GM18508 (cell line): Measurements from ENCODE around the gene USF2.

Experiments used
- ATAC-seq: cut with Tn5 transposase; IDR thresholded peaks from one replicate; pipeline ENCODE4 v1.9.1; 2021; ENCODE audit warnings: moderate number of reproducible peaks; ENCODE audit not compliant: insufficient read depth, unreplicated experiment

USF2 gene

GRCh38 chr19:35265126-35265899 is 3.4 kb upstream of the USF2 start:
- ATAC-seq = no peak

- ATAC-seq = no peak
These were observed 2.8 kb upstream of the USF2 start for GRCh38 chr19:35265900-35266519.

- no peak for ATAC-seq
These were observed 2.0 kb upstream of the USF2 start for GRCh38 chr19:35266520-35267352.

GRCh38 chr19:35267353-35267817 is 1.4 kb upstream of the USF2 start:
- no peak for ATAC-seq

DNA sequence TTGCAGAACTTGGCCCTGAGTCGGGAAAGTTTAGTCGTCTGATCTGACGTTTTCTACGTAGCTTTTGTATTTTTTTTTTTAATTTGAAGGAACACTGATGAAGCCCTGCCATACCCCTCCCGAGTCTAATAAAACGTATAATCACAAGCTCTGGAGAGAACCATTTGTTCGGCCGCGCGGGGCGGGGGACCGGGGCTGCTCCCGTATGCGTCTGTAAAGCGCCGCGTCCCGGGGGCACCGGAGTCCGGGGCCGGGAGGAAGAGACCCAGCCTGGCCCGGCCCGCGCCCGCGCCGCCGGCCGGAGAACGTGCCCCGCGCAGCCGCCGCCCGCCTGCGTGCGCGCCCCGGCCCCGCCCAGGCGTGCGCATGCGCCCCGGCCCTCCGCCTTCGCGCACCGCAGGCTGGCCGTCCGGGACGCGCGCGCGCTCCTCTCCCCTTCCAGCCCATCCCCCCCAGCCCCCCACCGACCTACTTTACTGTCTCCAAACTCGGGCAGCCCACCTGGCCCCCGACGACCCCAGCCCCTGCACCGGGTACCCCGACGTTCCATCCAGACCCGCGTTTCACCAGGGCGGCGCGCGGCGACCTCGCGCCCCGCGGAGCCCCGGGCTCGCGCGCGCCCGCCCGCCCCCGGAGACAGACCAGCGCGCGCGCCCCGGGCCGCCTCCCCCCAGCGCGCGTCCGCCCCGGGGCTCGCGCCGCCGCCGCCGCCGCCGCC is 785 bp upstream of the USF2 start:
- ATAC-seq = no peak

GRCh38 chr19:35269438-35270117 is 816 bp downstream of the USF2 start:
- ATAC-seq = peak; percentile 47

- no peak for ATAC-seq
These were observed 1.6 kb downstream of the USF2 start for GRCh38 chr19:35270381-35270811.

- no peak for ATAC-seq
These were observed 2.8 kb downstream of the USF2 start for GRCh38 chr19:35271546-35271945.

DNA sequence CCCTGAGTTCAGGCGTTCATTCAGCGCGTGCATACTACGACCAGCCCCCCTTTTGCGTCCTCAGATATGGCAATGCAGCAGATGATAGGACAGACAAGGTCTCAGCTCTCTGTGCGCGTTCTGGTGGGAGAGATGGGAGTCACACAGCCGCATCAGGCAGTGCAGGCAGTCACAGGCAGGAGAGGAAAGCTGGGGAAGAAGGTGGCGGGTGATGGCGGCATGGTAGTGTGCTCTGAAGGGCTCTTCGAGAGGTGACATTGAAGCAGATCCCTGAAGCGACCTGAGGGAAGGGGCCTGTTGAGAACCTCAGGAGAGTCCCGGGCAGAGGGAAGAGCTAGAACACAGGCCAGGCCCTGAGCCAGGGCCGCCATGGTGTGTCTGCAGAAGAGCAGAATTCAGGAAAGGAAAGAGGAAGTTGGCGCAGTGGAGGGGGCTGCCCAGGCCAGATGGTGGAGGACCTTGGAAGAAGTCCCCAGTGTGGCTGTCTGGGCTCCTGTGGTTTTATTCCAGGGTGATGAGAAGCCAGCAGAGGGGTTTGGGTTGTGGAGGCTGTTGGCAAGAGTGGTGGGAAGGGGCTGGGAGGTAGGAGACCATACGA is 3.5 kb downstream of the USF2 start:
- ATAC-seq = no peak

DNA sequence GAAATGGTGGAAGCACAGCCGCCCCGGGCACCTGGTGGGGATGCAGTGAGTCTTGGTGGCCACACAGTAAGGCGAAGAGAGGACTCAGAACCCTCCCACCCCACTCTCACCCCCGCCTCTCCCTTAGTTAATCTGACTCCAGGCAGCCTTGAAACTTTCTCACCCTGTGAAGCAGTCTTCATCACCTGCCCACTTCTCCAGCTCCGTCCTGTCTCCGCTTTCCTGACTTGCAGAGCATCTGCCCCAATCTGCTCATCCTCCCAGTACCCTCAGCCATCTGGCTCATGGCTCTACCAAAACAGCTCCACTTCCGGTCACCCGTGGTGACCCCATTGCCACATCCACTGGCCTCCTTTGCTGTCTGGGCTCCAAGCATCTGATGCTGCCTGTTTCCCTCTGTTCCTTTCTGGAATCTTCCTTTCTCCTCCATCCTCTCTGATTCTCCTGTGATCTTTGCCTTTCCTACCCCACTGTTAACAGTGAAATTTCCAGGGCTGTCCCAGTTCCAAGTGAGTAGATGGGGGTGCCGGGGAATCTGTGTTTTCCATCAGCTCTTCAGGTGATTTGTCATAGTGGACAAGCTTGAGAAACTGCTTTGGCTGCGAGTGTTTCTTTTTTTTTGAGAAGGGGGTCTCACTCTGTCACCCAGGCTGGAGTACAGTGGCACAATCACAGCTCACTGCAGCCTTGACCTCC is 4.3 kb downstream of the USF2 start:
- no peak for ATAC-seq

GRCh38 chr19:35273686-35274259 is 5.0 kb downstream of the USF2 start:
- ATAC-seq = no peak

DNA sequence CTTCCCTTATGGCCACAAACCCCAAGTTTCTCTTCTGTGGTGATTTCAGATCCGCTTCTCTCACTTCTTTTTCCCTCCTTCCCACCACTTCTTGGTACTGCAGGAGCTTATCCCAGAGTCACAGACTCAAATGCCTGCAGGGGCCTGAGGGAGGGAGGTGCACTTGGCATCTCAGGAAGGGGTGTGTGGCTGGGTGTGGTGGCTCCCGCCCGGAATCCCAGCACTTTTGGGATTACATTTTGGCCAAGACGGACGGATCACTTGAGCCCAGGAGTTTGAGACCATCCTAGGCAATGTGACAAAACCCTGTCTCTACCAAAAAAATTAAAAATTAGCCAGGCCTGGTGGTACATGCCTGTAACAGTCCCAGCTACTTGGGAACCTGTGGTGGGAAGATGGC is 5.6 kb downstream of the USF2 start:
- no peak for ATAC-seq

DNA sequence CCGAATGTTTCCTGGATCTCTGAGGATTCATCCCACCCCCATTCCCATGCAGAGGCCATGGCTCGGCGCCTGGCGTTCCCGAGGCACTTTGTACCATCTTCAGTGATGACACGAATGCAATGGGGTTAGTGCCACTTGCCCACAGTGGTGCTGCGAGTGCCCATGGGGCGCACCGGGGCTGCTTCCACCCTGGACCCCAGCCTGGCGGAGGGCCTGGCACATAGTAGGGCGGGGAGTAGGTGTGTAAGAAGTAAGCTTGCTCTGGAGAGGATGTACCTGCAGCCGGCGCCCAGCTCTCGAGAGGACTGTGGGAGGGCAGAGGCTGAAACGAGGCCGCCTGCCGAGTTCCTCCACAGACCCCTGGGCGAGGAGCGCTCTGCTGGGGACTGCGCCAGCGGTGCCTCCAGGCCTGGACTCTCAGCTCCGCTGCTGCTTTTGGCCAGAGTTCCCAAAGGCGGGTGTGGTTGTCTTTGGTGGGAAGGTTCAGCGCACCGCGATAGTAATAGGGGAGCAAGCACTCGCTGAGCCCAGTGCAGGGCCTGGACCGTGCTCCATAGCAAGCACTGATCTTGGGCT is 8.0 kb downstream of the USF2 start:
- no peak for ATAC-seq

DNA sequence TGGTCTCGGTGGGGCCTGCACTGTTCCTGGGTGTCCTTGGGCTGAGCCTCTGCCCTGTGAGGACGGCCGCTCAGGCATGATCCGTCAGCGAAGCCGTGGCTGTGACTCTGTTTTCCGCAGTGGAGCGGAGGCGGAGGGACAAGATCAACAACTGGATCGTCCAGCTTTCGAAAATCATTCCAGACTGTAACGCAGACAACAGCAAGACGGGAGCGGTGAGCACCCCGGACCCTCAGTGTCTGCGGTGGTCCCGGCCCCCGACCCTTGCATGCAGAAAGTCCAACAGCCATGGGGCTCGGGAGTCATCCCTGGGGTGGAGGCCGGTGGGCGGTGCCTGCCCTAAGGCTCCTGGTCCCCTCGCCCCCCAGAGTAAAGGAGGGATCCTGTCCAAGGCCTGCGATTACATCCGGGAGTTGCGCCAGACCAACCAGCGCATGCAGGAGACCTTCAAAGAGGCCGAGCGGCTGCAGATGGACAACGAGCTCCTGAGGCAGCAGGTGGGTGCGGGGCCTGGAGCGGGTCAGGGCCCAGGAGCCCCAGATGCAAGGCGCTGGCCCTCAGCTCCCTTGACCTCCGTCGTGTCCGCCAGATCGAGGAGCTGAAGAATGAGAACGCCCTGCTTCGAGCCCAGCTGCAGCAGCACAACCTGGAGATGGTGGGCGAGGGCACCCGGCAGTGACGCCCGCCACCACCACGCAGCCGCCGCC is 10.0 kb downstream of the USF2 start:
- ATAC-seq = no peak

DNA sequence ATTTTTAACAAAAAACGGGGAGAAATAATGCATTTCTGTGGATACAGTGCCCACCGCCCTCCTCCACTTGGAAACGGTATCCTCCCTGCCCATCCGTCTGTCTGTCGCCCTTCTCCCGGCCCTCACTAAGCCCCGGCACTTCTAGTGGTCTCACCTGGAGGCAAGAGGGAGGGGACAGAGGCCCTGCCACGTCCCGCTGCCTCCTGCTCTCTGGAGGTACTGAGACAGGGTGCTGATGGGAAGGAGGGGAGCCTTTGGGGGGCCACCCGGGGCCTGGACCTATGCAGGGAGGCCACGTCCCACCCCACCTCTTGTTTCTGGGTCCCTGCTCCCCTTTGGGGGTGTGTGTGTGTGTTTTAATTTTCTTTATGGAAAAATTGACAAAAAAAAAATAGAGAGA is 10.6 kb downstream of the USF2 start:
- no peak for ATAC-seq

- no peak for ATAC-seq
These were observed 11.4 kb downstream of the USF2 start for GRCh38 chr19:35279985-35280821.

- no peak for ATAC-seq
These were observed 12.5 kb downstream of the USF2 start for GRCh38 chr19:35281303-35281702.
